Left forelimb (tissue), 1 donor: ENCODE results near the gene C5orf46.
"Not testable (repeated sequence)": the region's sequence is repeated elsewhere in the genome, so short reads cannot be mapped to it uniquely, and the experiment has no call there.

Experiments
- DNase-seq: peaks from one replicate; pipeline ENCODE4 v3.0.0-alpha.2; 2018; ENCODE audit warnings: low spot score

Gene C5orf46

GRCh38 chr5:147893820-147894219, 12.5 kb downstream of the C5orf46 start:
- no peak for DNase-seq

- DNase-seq, result no peak
Observed at GRCh38 chr5:147892696-147893296, 13.5 kb downstream of the C5orf46 start.

GRCh38 chr5:147887930-147888329, 18.4 kb downstream of the C5orf46 start:
- DNase-seq, result no peak

- DNase-seq, result no peak
Observed at GRCh38 chr5:147887026-147887627, 19.2 kb downstream of the C5orf46 start.

GRCh38 chr5:147882586-147883313, 23.6 kb downstream of the C5orf46 start:
- no peak for DNase-seq

GRCh38 chr5:147880487-147880886, 25.9 kb downstream of the C5orf46 start:
- no peak for DNase-seq

- DNase-seq, result no peak
Observed at GRCh38 chr5:147879784-147880183, 26.6 kb downstream of the C5orf46 start.

GRCh38 chr5:147878066-147878759, 28.1 kb downstream of the C5orf46 start, which contains the start of gene SCGB3A2:
SCGB3A2 (plus strand) TSS chr5:147878711; CDS start chr5:147878804, 93 bp downstream.
- DNase-seq, result no peak

GRCh38 chr5:147876626-147877025, 29.7 kb downstream of the C5orf46 start:
- DNase-seq, result no peak

GRCh38 chr5:147876141-147876540, 30.2 kb downstream of the C5orf46 start:
- DNase-seq, result no peak

GRCh38 chr5:147874910-147875367, 31.4 kb downstream of the C5orf46 start:
- DNase-seq, result no peak

GRCh38 chr5:147874118-147874875, 32.0 kb downstream of the C5orf46 start:
- not testable (repeated sequence) for DNase-seq

- DNase-seq, result not testable (repeated sequence)
Observed at GRCh38 chr5:147872744-147873435, 33.4 kb downstream of the C5orf46 start.

- not testable (repeated sequence) for DNase-seq
Observed at GRCh38 chr5:147871980-147872549, 34.3 kb downstream of the C5orf46 start.

GRCh38 chr5:147869892-147870291, 36.4 kb downstream of the C5orf46 start:
- DNase-seq, result not testable (repeated sequence)

GRCh38 chr5:147869112-147869511, 37.2 kb downstream of the C5orf46 start:
- DNase-seq, result no peak

GRCh38 chr5:147863454-147864158, 42.7 kb downstream of the C5orf46 start:
- no peak for DNase-seq

- DNase-seq, result no peak
Observed at GRCh38 chr5:147860641-147861025, 45.7 kb downstream of the C5orf46 start.

GRCh38 chr5:147859962-147860640, 46.2 kb downstream of the C5orf46 start:
- DNase-seq, result no peak
